IMR-90 (cell line): Measurements from ENCODE around the gene GALNT7. TPM values are rescaled to one million over a fixed set of nuclear protein-coding genes. Genes with fewer than 3 reads are reported as not detected.
A peak's percentile ranks its signal among the peaks of the same experiment; 100 is the strongest.

Experiments
- ATAC-seq: fragments of 200-7000 bp; cut with Tn5 transposase; 2 replicates; pipeline ENCODE4 v1.9.1; 2020; ENCODE audit warnings: low read depth, mild to moderate bottlenecking, moderate library complexity
- BruUV-seq: library from RNA; stranded (reverse); fragments of 400-500 nt; replicated peaks from 2 replicates; lab custom pipeline; 2021; lab: Mats Ljungman, UMichigan
- CTCF ChIA-PET: fragments of 300-600 bp; formaldehyde crosslinking; extraction: SDS; loops from one replicate; lab custom pipeline; 2021; ENCODE audit warnings: antibody characterized with exemption; lab: Yijun Ruan, JAX
- POLR2A ChIA-PET: fragments of 300-600 bp; sonication (Branson Sonifier 250); formaldehyde crosslinking; loops from one replicate; lab custom pipeline; 2022; ENCODE audit warnings: antibody characterized with exemption; ENCODE audit not compliant: unreplicated experiment; lab: Charles Lee
- DNase-seq: peaks from one replicate; pipeline ENCODE4 v3.0.0; 2013
- H2AFZ ChIP-seq: replicated peaks from 2 replicates; pipeline ENCODE3; 2013; ENCODE audit warnings: low read length, mild to moderate bottlenecking; ENCODE audit not compliant: poor library complexity
- H2AK5ac ChIP-seq: 2 replicates; pipeline ENCODE4 v1.6.1; 2013; ENCODE audit warnings: low read depth, low read length, inconsistent platforms
- H2AK9ac ChIP-seq: replicated peaks from 2 replicates; pipeline ENCODE3; 2013; ENCODE audit warnings: mild to moderate bottlenecking, low read depth, low read length, moderate library complexity; ENCODE audit not compliant: poor library complexity
- H2BK120ac ChIP-seq: 2 replicates; pipeline ENCODE4 v1.6.1; 2013; ENCODE audit warnings: low read depth, low read length, inconsistent platforms
- H2BK15ac ChIP-seq: 3 replicates; pipeline ENCODE4 v1.6.1; 2013; ENCODE audit warnings: low read depth, low read length, inconsistent platforms
- H2BK20ac ChIP-seq: 2 replicates; pipeline ENCODE4 v1.6.1; 2013; ENCODE audit warnings: low read depth, mild to moderate bottlenecking, inconsistent platforms, low read length, moderate library complexity
- H2BK5ac ChIP-seq: 2 replicates; pipeline ENCODE4 v1.6.1; 2013; ENCODE audit warnings: mild to moderate bottlenecking, low read depth, low read length, inconsistent platforms; ENCODE audit not compliant: poor library complexity, severe bottlenecking
- H3K14ac ChIP-seq: replicated peaks from 2 replicates; pipeline ENCODE4 v1.6.1; 2013; ENCODE audit warnings: low read depth, low read length, inconsistent platforms
- H3K18ac ChIP-seq: 2 replicates; pipeline ENCODE4 v1.6.1; 2013; ENCODE audit warnings: low read depth, low read length, control low read depth
- H3K23ac ChIP-seq: 2 replicates; pipeline ENCODE4 v1.6.1; 2013; ENCODE audit warnings: low read depth, low read length, inconsistent platforms
- H3K27ac ChIP-seq: 2 replicates; pipeline ENCODE4 v1.5.1; 2013; ENCODE audit warnings: mild to moderate bottlenecking, control low read depth, low read length; ENCODE audit not compliant: insufficient read depth
- H3K27me3 ChIP-seq: 2 replicates; pipeline ENCODE4 v1.6.1; 2013; ENCODE audit warnings: low read length; ENCODE audit not compliant: control insufficient read depth, insufficient read depth
- H3K36me3 ChIP-seq: 2 replicates; pipeline ENCODE4 v1.6.1; 2013; ENCODE audit warnings: low read length, mixed read lengths; ENCODE audit not compliant: control insufficient read depth, insufficient read depth
- H3K4ac ChIP-seq: 2 replicates; pipeline ENCODE4 v1.6.1; 2013; ENCODE audit warnings: low read depth, low read length, inconsistent platforms
- H3K4me1 ChIP-seq: 2 replicates; pipeline ENCODE4 v1.6.1; 2013; ENCODE audit warnings: low read length, mixed read lengths; ENCODE audit not compliant: control insufficient read depth, insufficient read depth
- H3K4me2 ChIP-seq: 2 replicates; pipeline ENCODE4 v1.6.1; 2013; ENCODE audit warnings: low read depth, mild to moderate bottlenecking, control low read depth, low read length, moderate library complexity
- H3K4me3 ChIP-seq: 2 replicates; pipeline ENCODE4 v1.5.1; 2013; ENCODE audit warnings: low read depth, mild to moderate bottlenecking, control low read depth, low read length, moderate library complexity; ENCODE audit not compliant: insufficient read depth
- H3K56ac ChIP-seq: 2 replicates; pipeline ENCODE4 v1.6.1; 2013; ENCODE audit warnings: low read length, inconsistent platforms; ENCODE audit not compliant: insufficient read depth; ENCODE audit errors: extremely low read depth
- H3K79me1 ChIP-seq, 2 experiments: 2 replicates each; pipeline ENCODE4 v1.6.1; 2013; ENCODE audit warnings: low read length in 2 of 2, inconsistent platforms in 1 of 2, low read depth in 1 of 2
- H3K9ac ChIP-seq: 2 replicates; pipeline ENCODE4 v1.6.1; 2013; ENCODE audit warnings: low read depth, low read length, control low read depth
- H3K9me1 ChIP-seq: 2 replicates; pipeline ENCODE4 v1.6.1; 2013; ENCODE audit warnings: low read length, inconsistent platforms; ENCODE audit not compliant: insufficient read depth
- H3K9me3 ChIP-seq: 2 replicates; pipeline ENCODE4 v1.6.1; 2013; ENCODE audit warnings: low read length; ENCODE audit not compliant: control insufficient read depth, insufficient read depth
- H4K20me1 ChIP-seq: 2 replicates; pipeline ENCODE4 v1.6.1; 2013; ENCODE audit warnings: low read length, inconsistent platforms; ENCODE audit not compliant: insufficient read depth
- H4K5ac ChIP-seq: 2 replicates; pipeline ENCODE4 v1.6.1; 2013; ENCODE audit warnings: mild to moderate bottlenecking, low read depth, low read length, control low read depth
- H4K8ac ChIP-seq, 2 experiments: 2 replicates each; pipeline ENCODE4 v1.6.1; 2013; ENCODE audit warnings: low read depth in 2 of 2, low read length in 2 of 2, control low read depth in 1 of 2, inconsistent platforms in 1 of 2
- H4K91ac ChIP-seq: 2 replicates; pipeline ENCODE4 v1.6.1; 2013; ENCODE audit warnings: low read depth, low read length, inconsistent platforms; ENCODE audit not compliant: insufficient read depth
- WGBS, 2 experiments: methylation state at CpG; one replicate each; pipeline versions ENCODE4 v1.1.5 to v1.1.7; 2013; ENCODE audit warnings: missing lambda C conversion rate in 2 of 2; ENCODE audit not compliant: insufficient read length in 1 of 2; ENCODE audit errors: extremely low coverage in 2 of 2; 5-methylcytosine and 5-hydroxymethylcytosine counted together
- dilution Hi-C: fragments of 300-500 bp; cut with HindIII; formaldehyde crosslinking; loops from one replicate; pipeline ENCODE4 v1.14.3; 2018; ENCODE audit warnings: low sequenced_read_pairs; ENCODE audit not compliant: unreplicated experiment
- in situ Hi-C: fragments of 300-500 bp; cut with MboI; formaldehyde crosslinking; loops from 3 replicates; pipeline ENCODE4 v1.14.3; 2019; ENCODE audit warnings: low sequenced_read_pairs, inconsistent platforms, mixed read lengths
- intact Hi-C: fragments of 100-400 bp; cut with micrococcal nuclease; formaldehyde crosslinking; loops from 2 replicates; pipeline ENCODE4 v1.10.0; 2022
- polyA plus RNA-seq, 3 experiments: library from polyadenylated mRNA; depleted of rRNA; stranded (reverse); fragments of >200 nt; gene quantifications; 2 replicates each; pipeline ENCODE4 v1.2.3, GENCODE V29; 2012; ENCODE audit warnings: low replicate concordance in 1 of 3
- total RNA-seq: library from RNA; depleted of rRNA; stranded (reverse); fragments of >200 nt; gene quantifications from 2 replicates; pipeline ENCODE4 v1.2.3, GENCODE V29; 2012
- TF ChIP-seq, protein P1 (sequence below): conservative IDR thresholded peaks from 2 replicates; pipeline ENCODE4 v1.5.1; 2012; ENCODE audit warnings: mild to moderate bottlenecking, low read depth, low read length, improper control_type of control experiment
- TF ChIP-seq, protein P2 (sequence below): fragments of 150-350 bp; IDR thresholded peaks from 2 replicates; pipeline ENCODE4 v1.6.1; 2017; ENCODE audit warnings: mild to moderate bottlenecking, antibody characterized with exemption, low read length, low read depth

The GALNT7 gene
- total and polyA plus RNA-seq, 2 of the 4 experiments (the other 2 are of a cell fraction) = 19.1 to 31.2 TPM

DNA sequence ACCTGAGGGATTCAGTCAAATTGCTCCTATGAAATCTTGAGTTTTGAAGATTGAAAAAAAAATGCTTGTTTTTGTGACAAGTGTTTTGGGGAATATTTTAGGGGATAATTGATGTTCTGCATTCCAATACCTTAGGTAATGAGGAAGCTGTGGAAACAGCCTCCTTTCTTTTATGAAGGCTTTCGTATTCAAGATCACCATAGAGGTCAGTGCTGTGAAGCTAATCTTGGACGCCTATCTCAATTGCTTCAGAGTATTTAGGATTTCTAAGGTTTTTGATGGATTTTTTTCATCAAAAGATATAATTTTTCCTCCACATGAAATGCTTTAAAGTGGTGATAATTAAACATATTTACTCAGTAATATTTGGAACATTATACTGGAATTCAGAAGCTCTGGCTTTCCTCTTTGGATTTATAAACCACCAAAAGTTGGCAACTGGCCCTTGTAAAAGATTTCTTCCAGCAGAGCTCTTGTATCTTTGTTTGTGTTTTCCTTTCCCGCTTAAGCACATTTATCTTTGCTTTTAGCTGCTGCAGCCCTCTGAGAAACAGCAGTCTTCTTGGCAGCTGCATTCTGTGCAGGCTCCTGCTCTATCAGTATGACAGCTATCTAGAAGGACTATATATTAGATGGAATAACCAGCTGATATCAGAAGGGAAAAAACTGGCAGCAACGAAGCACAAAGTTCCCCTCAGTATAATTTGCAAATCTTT lies 101.9 kb downstream of the GALNT7 start:
- H2BK20ac ChIP-seq = no peak overlapping the region
- no peak overlapping the region for H2AFZ ChIP-seq
- no peak overlapping the region for H3K9ac ChIP-seq
- no peak overlapping the region for H2AK5ac ChIP-seq
- BruUV-seq = no TSS peak
- TF ChIP-seq, protein P1, sequence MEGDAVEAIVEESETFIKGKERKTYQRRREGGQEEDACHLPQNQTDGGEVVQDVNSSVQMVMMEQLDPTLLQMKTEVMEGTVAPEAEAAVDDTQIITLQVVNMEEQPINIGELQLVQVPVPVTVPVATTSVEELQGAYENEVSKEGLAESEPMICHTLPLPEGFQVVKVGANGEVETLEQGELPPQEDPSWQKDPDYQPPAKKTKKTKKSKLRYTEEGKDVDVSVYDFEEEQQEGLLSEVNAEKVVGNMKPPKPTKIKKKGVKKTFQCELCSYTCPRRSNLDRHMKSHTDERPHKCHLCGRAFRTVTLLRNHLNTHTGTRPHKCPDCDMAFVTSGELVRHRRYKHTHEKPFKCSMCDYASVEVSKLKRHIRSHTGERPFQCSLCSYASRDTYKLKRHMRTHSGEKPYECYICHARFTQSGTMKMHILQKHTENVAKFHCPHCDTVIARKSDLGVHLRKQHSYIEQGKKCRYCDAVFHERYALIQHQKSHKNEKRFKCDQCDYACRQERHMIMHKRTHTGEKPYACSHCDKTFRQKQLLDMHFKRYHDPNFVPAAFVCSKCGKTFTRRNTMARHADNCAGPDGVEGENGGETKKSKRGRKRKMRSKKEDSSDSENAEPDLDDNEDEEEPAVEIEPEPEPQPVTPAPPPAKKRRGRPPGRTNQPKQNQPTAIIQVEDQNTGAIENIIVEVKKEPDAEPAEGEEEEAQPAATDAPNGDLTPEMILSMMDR = no peak
- TF ChIP-seq, protein P2, sequence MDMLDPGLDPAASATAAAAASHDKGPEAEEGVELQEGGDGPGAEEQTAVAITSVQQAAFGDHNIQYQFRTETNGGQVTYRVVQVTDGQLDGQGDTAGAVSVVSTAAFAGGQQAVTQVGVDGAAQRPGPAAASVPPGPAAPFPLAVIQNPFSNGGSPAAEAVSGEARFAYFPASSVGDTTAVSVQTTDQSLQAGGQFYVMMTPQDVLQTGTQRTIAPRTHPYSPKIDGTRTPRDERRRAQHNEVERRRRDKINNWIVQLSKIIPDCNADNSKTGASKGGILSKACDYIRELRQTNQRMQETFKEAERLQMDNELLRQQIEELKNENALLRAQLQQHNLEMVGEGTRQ = no peak
- no peak overlapping the region for H3K18ac ChIP-seq
- no peak overlapping the region for H3K4ac ChIP-seq
- no peak overlapping the region for H2BK5ac ChIP-seq
- H3K79me1 ChIP-seq = no peaks in the 10 kb centered on the region
- intact Hi-C loops (no loop called here), dilution Hi-C loops (loop anchor here (25.0 kb wide), 1 partner anchor 258 kb away; no protein-coding TSS in a partner anchor), in situ Hi-C loops (no loop called here)
- no peaks in the 10 kb centered on the region for H3K27me3 ChIP-seq
- H4K8ac ChIP-seq = no peak overlapping the region
- POLR2A ChIA-PET = no interaction called here
- no peak overlapping the region for H2AK9ac ChIP-seq
- H3K4me1 ChIP-seq = peaks cover 2% of the 10 kb centered on the region
- H3K27ac ChIP-seq = no peak overlapping the region
- no peak overlapping the region for H4K5ac ChIP-seq
- no peaks in the 10 kb centered on the region for H3K36me3 ChIP-seq
- no peaks in the 10 kb centered on the region for H3K9me1 ChIP-seq
- CTCF ChIA-PET = interaction anchor here (0.7 to 0.9 kb wide), 3 partner anchors 10 to 257 kb away, joined by 3 to 5 read pairs (median 5); no protein-coding TSS in a partner anchor
- WGBS, 2 experiments = no CpG with 5 or more reads among the region's 4 CpGs
- H2BK15ac ChIP-seq = no peak overlapping the region
- H3K4me3 ChIP-seq = no peak overlapping the region
- DNase-seq = peak; percentile 49
- peaks cover 2% of the 10 kb centered on the region; the same call in 1 of the 2 replicates for H3K9me3 ChIP-seq
- peak; percentile 68 for ATAC-seq
- no peak overlapping the region for H3K14ac ChIP-seq
- H2BK120ac ChIP-seq = no peak overlapping the region
- no peak overlapping the region for H4K91ac ChIP-seq
- H3K56ac ChIP-seq = no peak overlapping the region
- no peak overlapping the region for H3K4me2 ChIP-seq
- no peaks in the 10 kb centered on the region for H4K20me1 ChIP-seq
- no peak overlapping the region for H3K23ac ChIP-seq
